Transverse colon (tissue), 4 donors: ENCODE data around the gene RUNDC3A.

Experiments
- CTCF ChIP-seq, 5 experiments: fragments of 200-600 bp in 3 of 5; fragments of 450-650 bp in 2 of 5; sonication (generic) in 3 of 5; IDR thresholded peaks; 1 replicate in 2 of 5; 2 replicates in 3 of 5; pipeline ENCODE4 v1.5.1; 2016 to 2017; ENCODE audit warnings: antibody characterized with exemption in 5 of 5, inconsistent platforms in 3 of 5, mild to moderate bottlenecking in 2 of 5, moderate library complexity in 1 of 5
- POLR2A ChIP-seq: fragments of 450-650 bp; IDR thresholded peaks from one replicate; pipeline ENCODE4 v1.6.1; 2016; ENCODE audit warnings: antibody characterized with exemption, mild to moderate bottlenecking, moderate library complexity
- POLR2AphosphoS5 ChIP-seq, 3 donors: sonication (generic); formaldehyde crosslinking; IDR thresholded peaks; one replicate each; pipeline ENCODE4 v1.6.1; 2016; ENCODE audit warnings: antibody characterized with exemption in 3 of 3

- TF ChIP-seq POLR2A (no peak), CTCF (IDR thresholded peaks at IDR 0.05) (no peak), POLR2AphosphoS5 (IDR thresholded peaks at IDR 0.05) (no peak)
Measured at GRCh38 chr17:44362459-44362948, 54.1 kb downstream of the RUNDC3A start.
